H1 (cell line): ENCODE measurements around the gene CYGB. TPM values are rescaled to one million over a fixed set of nuclear protein-coding genes. Genes with fewer than 3 reads are reported as not detected.

Experiments
- CTCF ChIA-PET: fragments of 300-600 bp; sonication (Branson Sonifier 250); formaldehyde crosslinking; loops from one replicate; lab custom pipeline; 2021; ENCODE audit not compliant: partially characterized antibody; lab: Charles Lee
- POLR2A ChIA-PET: fragments of 300-600 bp; sonication (Branson Sonifier 250); formaldehyde crosslinking; loops from one replicate; lab custom pipeline; 2021; ENCODE audit warnings: inconsistent platforms; ENCODE audit not compliant: partially characterized antibody; lab: Charles Lee
- DNase-seq, 2 experiments: peaks; one replicate each; pipeline versions ENCODE4 v3.0.0 to v3.0.0-alpha.2; 2010 to 2022; ENCODE audit warnings: low spot score in 2 of 2, low read depth in 1 of 2, mixed read lengths in 1 of 2
- FAIRE-seq: peaks from 2 replicates; lab custom pipeline; 2011; peaks lifted over from hg19 to GRCh38; lab: Jason Lieb, UNC
- H2AFZ ChIP-seq: 2 replicates; pipeline ENCODE4 v1.8.1; 2012; ENCODE audit warnings: low read length, inconsistent platforms
- H2AK5ac ChIP-seq: 2 replicates; pipeline ENCODE4 v1.6.1; 2013; ENCODE audit warnings: low read depth, low read length
- H2BK120ac ChIP-seq: replicated peaks from 2 replicates; pipeline ENCODE3; 2013; ENCODE audit warnings: low read depth, low read length, inconsistent platforms
- H2BK12ac ChIP-seq: 2 replicates; pipeline ENCODE4 v1.6.1; 2013; ENCODE audit warnings: low read depth, low read length
- H2BK15ac ChIP-seq: 2 replicates; pipeline ENCODE4 v1.6.1; 2013; ENCODE audit warnings: low read length
- H2BK20ac ChIP-seq: 2 replicates; pipeline ENCODE4 v1.6.1; 2013; ENCODE audit warnings: low read length
- H2BK5ac ChIP-seq: 2 replicates; pipeline ENCODE4 v1.6.1; 2013; ENCODE audit warnings: low read depth, low read length
- H3K14ac ChIP-seq: 2 replicates; pipeline ENCODE4 v1.6.1; 2013; ENCODE audit warnings: inconsistent platforms; ENCODE audit not compliant: insufficient read length
- H3K18ac ChIP-seq: 2 replicates; pipeline ENCODE4 v1.6.1; 2013; ENCODE audit warnings: low read length; ENCODE audit errors: extremely low read depth
- H3K23ac ChIP-seq: 2 replicates; pipeline ENCODE4 v1.6.1; 2013; ENCODE audit warnings: inconsistent platforms; ENCODE audit not compliant: insufficient read length
- H3K23me2 ChIP-seq: 2 replicates; pipeline ENCODE4 v1.6.1; 2013; ENCODE audit warnings: low read depth, low read length
- H3K27ac ChIP-seq: 2 replicates; pipeline ENCODE4 v1.6.1; 2011; ENCODE audit warnings: low read depth, low read length, inconsistent platforms
- H3K27me3 ChIP-seq, 4 experiments: replicated peaks in 1 of 4; 1 replicate in 1 of 4; 2 replicates in 3 of 4; pipeline versions ENCODE4 v1.6.1 to v1.8.1; 2011 to 2013; ENCODE audit warnings: low read length in 3 of 4, mild to moderate bottlenecking in 3 of 4, inconsistent platforms in 2 of 4, mixed read lengths in 2 of 4, moderate library complexity in 1 of 4; ENCODE audit not compliant: control insufficient read depth in 3 of 4, insufficient read depth in 3 of 4; ENCODE audit errors: extremely low read depth in 1 of 4
- H3K36me3 ChIP-seq, 4 experiments: 2 replicates each; pipeline versions ENCODE4 v1.6.1 to v1.8.1; 2011 to 2013; ENCODE audit warnings: mild to moderate bottlenecking in 4 of 4, low read length in 3 of 4, moderate library complexity in 2 of 4, control low read depth in 1 of 4, inconsistent platforms in 1 of 4; ENCODE audit not compliant: insufficient read depth in 4 of 4, control insufficient read depth in 2 of 4
- H3K4ac ChIP-seq: replicated peaks from 2 replicates; pipeline ENCODE3; 2013; ENCODE audit warnings: low read length, low read depth, mixed read lengths, inconsistent platforms; ENCODE audit not compliant: insufficient read length
- H3K4me1 ChIP-seq, 4 experiments: replicated peaks in 1 of 4; 1 replicate in 1 of 4; 2 replicates in 3 of 4; pipeline versions ENCODE4 v1.6.1 to v1.8.1; 2011 to 2013; ENCODE audit warnings: low read length in 3 of 4, inconsistent platforms in 2 of 4, mixed read lengths in 1 of 4; ENCODE audit not compliant: insufficient read depth in 4 of 4, control insufficient read depth in 3 of 4
- H3K4me2 ChIP-seq, 2 experiments: 2 replicates each; pipeline versions ENCODE4 v1.6.1 to v1.8.1; 2011 to 2013; ENCODE audit warnings: low read depth in 2 of 2, low read length in 2 of 2, control low read depth in 1 of 2, inconsistent platforms in 1 of 2, mild to moderate bottlenecking in 1 of 2; ENCODE audit not compliant: insufficient read depth in 1 of 2
- H3K4me3 ChIP-seq, 4 experiments: fragments of 200-600, 300-600 bp in 1 of 4; sonication (generic), shearing (Covaris generic), sonication (Bioruptor Twin) in 1 of 4; 2 replicates each; pipeline versions ENCODE4 v1.5.1 to v1.8.1; 2011 to 2016; ENCODE audit warnings: low read length in 4 of 4, low read depth in 3 of 4, control low read depth in 2 of 4, inconsistent platforms in 2 of 4, mild to moderate bottlenecking in 2 of 4, mixed read lengths in 1 of 4, moderate library complexity in 1 of 4; ENCODE audit not compliant: insufficient read depth in 2 of 4; ENCODE audit errors: extremely low read depth in 1 of 4
- H3K56ac ChIP-seq: replicated peaks from 2 replicates; pipeline ENCODE3; 2013; ENCODE audit warnings: low read depth, mild to moderate bottlenecking, mixed read lengths, low read length, inconsistent platforms; ENCODE audit not compliant: insufficient read length
- H3K79me1 ChIP-seq: 2 replicates; pipeline ENCODE4 v1.6.1; 2013; ENCODE audit warnings: low read depth, low read length, control low read depth
- H3K79me2 ChIP-seq, 2 experiments: 2 replicates each; pipeline versions ENCODE4 v1.6.1 to v1.8.1; 2012 to 2013; ENCODE audit warnings: low read length in 2 of 2, mild to moderate bottlenecking in 2 of 2, inconsistent platforms in 1 of 2; ENCODE audit not compliant: insufficient read depth in 2 of 2, control insufficient read depth in 1 of 2
- H3K9ac ChIP-seq, 4 experiments: replicated peaks in 1 of 4; 1 replicate in 1 of 4; 2 replicates in 3 of 4; pipeline versions ENCODE4 v1.6.1 to v1.8.1; 2011 to 2013; ENCODE audit warnings: low read depth in 3 of 4, low read length in 3 of 4, control low read depth in 2 of 4, mild to moderate bottlenecking in 2 of 4, moderate library complexity in 2 of 4, inconsistent platforms in 1 of 4; ENCODE audit errors: extremely low read depth in 1 of 4
- H3K9me3 ChIP-seq, 2 experiments: 2 replicates each; pipeline versions ENCODE4 v1.6.1 to v1.8.1; 2012 to 2013; ENCODE audit warnings: mild to moderate bottlenecking in 2 of 2, moderate library complexity in 2 of 2, control low read depth in 1 of 2, inconsistent platforms in 1 of 2, low read depth in 1 of 2, low read length in 1 of 2, mixed read lengths in 1 of 2; ENCODE audit not compliant: insufficient read depth in 2 of 2
- H4K20me1 ChIP-seq, 2 experiments: replicated peaks in 1 of 2; 2 replicates each; pipeline versions ENCODE3 to v1.8.1; 2011 to 2013; ENCODE audit warnings: inconsistent platforms in 2 of 2, low read length in 2 of 2, mild to moderate bottlenecking in 1 of 2; ENCODE audit not compliant: insufficient read depth in 2 of 2, control insufficient read depth in 1 of 2
- H4K5ac ChIP-seq: 2 replicates; pipeline ENCODE4 v1.6.1; 2013; ENCODE audit warnings: low read length, low read depth, mixed read lengths, inconsistent platforms; ENCODE audit not compliant: insufficient read length
- H4K8ac ChIP-seq: 2 replicates; pipeline ENCODE4 v1.8.0; 2013; ENCODE audit warnings: mild to moderate bottlenecking, moderate library complexity, low read length, inconsistent platforms; ENCODE audit not compliant: insufficient read depth; ENCODE audit errors: extremely low read depth
- H4K91ac ChIP-seq: replicated peaks from 2 replicates; pipeline ENCODE3; 2013; ENCODE audit warnings: low read length, mixed read lengths, inconsistent platforms; ENCODE audit not compliant: insufficient read length
- GABPA ChIP-seq: IDR thresholded peaks from 2 replicates; pipeline ENCODE4 v1.6.1; 2011; ENCODE audit warnings: mild to moderate bottlenecking, low read length, moderate library complexity, borderline replicate concordance; ENCODE audit not compliant: insufficient read depth
- KDM4A ChIP-seq: IDR thresholded peaks from one replicate; pipeline ENCODE4 v1.7.1; 2012; ENCODE audit warnings: low read depth, mild to moderate bottlenecking, moderate library complexity, low read length, inconsistent platforms; ENCODE audit not compliant: severe bottlenecking
- NRF1 ChIP-seq: IDR thresholded peaks from 2 replicates; pipeline ENCODE4 v1.6.1; 2011; ENCODE audit warnings: mild to moderate bottlenecking, low read depth, low read length, improper control_type of control experiment
- POLR2A ChIP-seq, 2 experiments: IDR thresholded peaks; 1 replicate in 1 of 2; 2 replicates in 1 of 2; pipeline ENCODE4 v1.6.1; 2011; ENCODE audit warnings: low read depth in 2 of 2, low read length in 2 of 2, mild to moderate bottlenecking in 2 of 2; ENCODE audit errors: control extremely low read depth in 1 of 2
- SIN3A ChIP-seq, 2 experiments: IDR thresholded peaks in 1 of 2; conservative IDR thresholded peaks in 1 of 2; 2 replicates each; pipeline ENCODE4 v1.6.1; 2011 to 2012; ENCODE audit warnings: low read length in 2 of 2, improper control_type of control experiment in 1 of 2, low read depth in 1 of 2, mild to moderate bottlenecking in 1 of 2
- SP1 ChIP-seq: IDR thresholded peaks from 2 replicates; pipeline ENCODE4 v1.6.1; 2011; ENCODE audit warnings: low read depth, low read length
- SUZ12 ChIP-seq: fragments of 200-600 bp; sonication (generic); IDR thresholded peaks from 2 replicates; pipeline ENCODE4 v1.6.1; 2012; ENCODE audit warnings: mild to moderate bottlenecking, inconsistent platforms, low read length, moderate library complexity, mixed read lengths
- TAF1 ChIP-seq: IDR thresholded peaks from 2 replicates; pipeline ENCODE4 v1.6.1; 2011; ENCODE audit warnings: mild to moderate bottlenecking, low read depth, low read length
- TBP ChIP-seq: IDR thresholded peaks from 2 replicates; pipeline ENCODE4 v1.6.1; 2011; ENCODE audit warnings: low read depth, low read length, improper control_type of control experiment
- WGBS, 2 experiments: shearing (Covaris generic) in 1 of 2; methylation state at CpG; one replicate each; pipeline versions ENCODE4 v1.1.6 to v1.1.7; 2013 to 2015; ENCODE audit warnings: low lambda C conversion rate in 2 of 2, mixed read lengths in 2 of 2, inconsistent platforms in 1 of 2, low coverage in 1 of 2, missing lambda C conversion rate in 1 of 2; ENCODE audit not compliant: insufficient replicate concordance in 2 of 2, insufficient coverage in 1 of 2, insufficient read length in 1 of 2; ENCODE audit errors: extremely low coverage in 1 of 2, missing lambda C conversion rate in 1 of 2; 5-methylcytosine and 5-hydroxymethylcytosine counted together
- polyA plus RNA-seq, 7 experiments: library from polyadenylated mRNA; depleted of rRNA in 3 of 7; stranded (reverse) in 5 of 7; unstranded in 2 of 7; fragments of >200 nt in 5 of 7; fragments of 200-250 nt in 2 of 7; gene quantifications; 1 replicate in 5 of 7; 2 replicates in 1 of 7; 4 replicates in 1 of 7; pipeline versions ENCODE4 v1.2.1 to v1.2.3, GENCODE V29; 2011 to 2013; ENCODE audit warnings: missing spikeins in 2 of 7, mixed read lengths in 2 of 7
- total RNA-seq: library from RNA; stranded (reverse); fragmentation: NEBNext Ultra II Directional; extraction: Animal tissue kit (Norgen Biotek cat#: 25700); gene quantifications from 2 replicates; pipeline ENCODE4 v1.2.1, GENCODE V29; 2021
- TF ChIP-seq, protein P1 (sequence below): IDR thresholded peaks from 2 replicates; pipeline ENCODE4 v1.6.1; 2012; ENCODE audit warnings: inconsistent platforms

The CYGB gene
- total and polyA plus RNA-seq, 2 of the 8 experiments (the other 6 are each of a cell fraction or from before 2014, with no cell fraction given), result 2.7 to 3.7 TPM

DNA sequence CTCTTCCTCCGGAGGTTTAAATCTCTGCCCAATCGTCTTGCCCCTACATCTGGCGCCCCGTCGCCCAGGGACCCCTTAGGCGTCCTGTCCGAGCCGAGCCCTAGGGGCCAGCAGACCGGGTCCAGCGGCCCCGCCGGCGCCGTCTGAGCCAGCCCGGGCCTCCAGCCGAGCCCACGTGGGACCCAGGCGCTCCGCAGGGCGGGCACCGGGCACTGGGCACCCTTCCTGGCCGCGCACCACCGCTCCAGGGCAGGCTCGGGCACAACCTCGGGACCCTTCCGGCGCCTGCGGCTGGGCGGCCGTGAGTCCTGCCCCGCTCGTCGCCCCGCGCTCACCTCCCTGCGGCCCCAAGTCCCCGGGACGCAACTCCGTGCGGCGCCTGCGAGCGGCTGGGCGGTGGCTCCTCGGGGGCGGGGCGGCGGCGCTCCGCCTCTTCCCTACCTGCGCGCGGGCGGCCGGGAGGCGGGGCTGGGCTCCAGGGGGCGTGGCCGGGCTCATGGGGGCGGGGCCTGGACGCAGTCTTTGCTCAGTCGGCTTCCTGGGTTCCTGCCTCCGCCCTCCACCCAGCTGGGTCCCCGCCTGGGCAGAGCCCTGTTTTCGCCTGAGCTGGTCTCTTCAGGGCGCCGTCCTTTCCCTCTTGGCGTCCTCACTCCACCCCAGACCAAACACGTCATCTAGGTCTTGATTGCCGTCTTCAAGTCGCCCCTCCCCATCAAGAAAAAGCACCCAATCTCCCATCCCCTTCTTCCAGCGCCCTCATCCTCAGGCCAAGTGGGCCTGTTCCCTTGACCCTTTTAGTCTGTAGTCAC lies 36.3 kb downstream of the CYGB start, which contains the start of gene RHBDF2:
RHBDF2 (minus strand) TSS at position 406 of the 809 bp plus-strand sequence. CDS start 19,899 bp downstream, outside the sequence.
- no peak within 1 kb of the TSS for H3K56ac ChIP-seq
- H3K27ac ChIP-seq, result no peak within 1 kb of the TSS
- POLR2A ChIA-PET, result interaction anchor here (1.1 to 3.8 kb wide), 3 partner anchors 39 to 57 kb away, joined by 3 to 15 read pairs (median 8); partner anchors contain the start of gene PRCD
- peak within 1 kb of the TSS; percentile 61 for H3K4ac ChIP-seq
- H4K5ac ChIP-seq, result peak within 1 kb of the TSS; percentile 30
- H3K4me3 ChIP-seq, result peak within 1 kb of the TSS; percentile 62 to 82 (median 76)
- H3K79me1 ChIP-seq, result peaks cover 8% of the 10 kb centered on the region
- peaks cover 4 to 17% of the 10 kb centered on the region in 2 experiments for H4K20me1 ChIP-seq
- no peak within 1 kb of the TSS for H2BK20ac ChIP-seq
- peak within 1 kb of the TSS; percentile 81 to 85 for H3K4me2 ChIP-seq
- no peak within 1 kb of the TSS for H3K14ac ChIP-seq
- DNase-seq (peak; percentile 65 to 100), FAIRE-seq (no peak)
- 0 out of 2 replicates have a peak within 1 kb of the TSS, but pooled peaks have one; percentile 95 for H2BK15ac ChIP-seq
- H3K23me2 ChIP-seq, result peaks cover 7% of the 10 kb centered on the region; the same call in 1 of the 2 replicates
- CTCF ChIA-PET, result interaction anchor here (0.9 to 20.2 kb wide), 10 partner anchors 14 to 113 kb away, joined by 3 to 446 read pairs (median 7); partner anchors contain the start of genes AANAT and UBE2O
- H2BK12ac ChIP-seq, result peak within 1 kb of the TSS; percentile 71; the same call in 1 of the 2 replicates
- no peaks in the 10 kb centered on the region for H3K36me3 ChIP-seq
- H3K9me3 ChIP-seq, result no peaks in the 10 kb centered on the region
- H3K27me3 ChIP-seq, result no peaks in the 10 kb centered on the region
- WGBS, 2 experiments, result 3% methylated on average over 54 of the region's 72 CpGs; no CpG with 5 or more reads in 1 of the 2 experiments
- peak within 1 kb of the TSS; percentile 96; the same call in 1 of the 2 replicates for H2AFZ ChIP-seq
- peak within 1 kb of the TSS; percentile 22 to 83 (median 60); a peak in 6 of 7 replicates for H3K9ac ChIP-seq
- peak within 1 kb of the TSS; percentile 69 for H4K8ac ChIP-seq
- H2AK5ac ChIP-seq, result no peak within 1 kb of the TSS
- peaks cover 11 to 43% (median 34%) of the 10 kb centered on the region in 4 experiments for H3K4me1 ChIP-seq
- H3K79me2 ChIP-seq, result peaks cover 0 to 6% of the 10 kb centered on the region in 2 experiments; a peak in 2 of 4 replicates
- H3K23ac ChIP-seq, result no peak within 1 kb of the TSS
- no peak within 1 kb of the TSS for H2BK120ac ChIP-seq
- H2BK5ac ChIP-seq, result peak within 1 kb of the TSS; percentile 27; the same call in 1 of the 2 replicates
- H4K91ac ChIP-seq, result peak within 1 kb of the TSS; percentile 12
- H3K18ac ChIP-seq, result peak within 1 kb of the TSS; percentile 89
- no peak for TF ChIP-seq NRF1
- TF ChIP-seq TBP, result peak; percentile 51; the same call in 1 of the 2 replicates
- TF ChIP-seq SUZ12, result no peak
- TF ChIP-seq TAF1, result peak; percentile 57; the same call in 1 of the 2 replicates
- TF ChIP-seq, protein P1, sequence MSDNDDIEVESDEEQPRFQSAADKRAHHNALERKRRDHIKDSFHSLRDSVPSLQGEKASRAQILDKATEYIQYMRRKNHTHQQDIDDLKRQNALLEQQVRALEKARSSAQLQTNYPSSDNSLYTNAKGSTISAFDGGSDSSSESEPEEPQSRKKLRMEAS, result peak; percentile 10; the same call in 1 of the 2 replicates
- peak; percentile 68 for TF ChIP-seq GABPA
- TF ChIP-seq SP1, result 0 out of 2 replicates have a peak, but pooled peaks have one; percentile 37
- TF ChIP-seq KDM4A, result peak; percentile 81
- TF ChIP-seq POLR2A (IDR thresholded peaks at IDR 0.05; ENCODE audit: control extremely low read depth in 1 of 2, low read depth in 2 of 2, low read length in 2 of 2), result peak in 1 of 2 experiments; percentile 71; a peak in 2 of 3 replicates
- TF ChIP-seq SIN3A (conservative IDR thresholded peaks at IDR 0.05 in 1 of 2, IDR thresholded peaks at IDR 0.05 in 1 of 2; ENCODE audit: low read depth in 1 of 2, low read length in 2 of 2), result peak in 1 of 2 experiments; percentile 81; a peak in 2 of 4 replicates
